Limb (tissue), 2 donors: Measurements from ENCODE around the gene SMC1B.
"Not testable (repeated sequence)": the region's sequence is repeated elsewhere in the genome, so short reads cannot be mapped to it uniquely, and the experiment has no call there.

Experiments used
- DNase-seq, 2 donors: peaks; one replicate each; pipeline ENCODE4 v3.0.0-alpha.2; 2016; ENCODE audit errors: extremely low spot score in 2 of 2

SMC1B gene

DNA sequence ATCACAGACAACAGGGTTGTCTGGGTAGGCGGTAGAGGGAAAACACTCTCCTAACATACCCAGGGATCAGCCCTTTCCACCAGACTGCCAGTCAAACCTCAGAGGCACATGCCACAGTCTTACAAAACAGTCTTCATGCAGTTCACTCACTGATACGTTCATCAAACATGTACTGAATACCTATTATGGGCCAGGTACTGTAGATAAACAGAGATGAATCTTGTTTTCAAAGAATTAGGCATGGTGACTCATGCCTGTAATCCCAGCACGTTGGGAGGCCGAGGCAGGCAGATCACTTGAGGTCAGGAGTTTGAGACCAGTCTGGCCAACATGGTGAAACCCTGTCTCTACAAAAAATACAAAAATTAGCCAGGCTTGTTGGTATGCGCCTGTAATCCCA is 60.6 kb downstream of the SMC1B start:
- DNase-seq, result not testable (repeated sequence)

DNA sequence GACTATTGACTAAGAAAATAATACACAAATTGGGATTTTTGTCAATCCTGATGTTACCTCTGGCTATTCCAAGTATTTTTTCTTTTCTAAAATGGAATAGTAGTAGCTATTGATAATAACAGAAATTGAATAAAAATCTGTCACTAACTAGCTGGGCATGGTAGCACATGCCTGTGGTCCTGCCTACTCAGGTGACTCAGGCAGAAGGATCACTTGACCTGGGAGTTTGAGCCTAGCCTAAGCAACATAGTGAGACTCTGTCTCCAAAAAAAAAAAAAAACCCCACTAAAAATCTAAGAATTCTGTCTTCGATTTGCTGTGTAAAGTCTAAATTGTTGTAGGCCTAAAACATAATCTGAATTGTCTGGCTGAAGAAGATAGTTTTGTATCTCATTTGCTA is 61.4 kb downstream of the SMC1B start:
- no peak for DNase-seq

DNA sequence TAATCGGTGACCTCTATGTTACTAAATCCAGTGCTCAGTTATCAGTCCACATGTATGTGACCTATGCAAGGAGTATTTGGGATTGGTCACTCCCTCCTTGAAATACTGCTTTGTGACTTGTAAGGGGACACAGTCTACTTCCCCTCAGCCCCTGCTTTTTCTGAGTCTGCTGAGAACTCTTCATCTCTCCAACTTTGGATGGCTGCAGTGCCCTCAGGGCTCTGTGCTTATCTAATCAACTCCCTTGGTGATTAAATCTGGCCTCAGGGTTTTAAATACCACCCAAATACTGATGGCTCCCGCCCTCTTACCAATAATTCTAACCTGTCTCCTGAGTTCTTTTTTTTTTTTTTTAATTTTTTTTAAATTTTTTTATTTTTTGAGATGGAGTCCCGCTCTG is 63.5 kb downstream of the SMC1B start:
- no peak for DNase-seq

- DNase-seq, result no peak
These were observed 69.1 kb downstream of the SMC1B start for GRCh38 chr22:45344334-45344733.

GRCh38 chr22:45343143-45343542 is 70.3 kb downstream of the SMC1B start:
- DNase-seq, result no peak

DNA sequence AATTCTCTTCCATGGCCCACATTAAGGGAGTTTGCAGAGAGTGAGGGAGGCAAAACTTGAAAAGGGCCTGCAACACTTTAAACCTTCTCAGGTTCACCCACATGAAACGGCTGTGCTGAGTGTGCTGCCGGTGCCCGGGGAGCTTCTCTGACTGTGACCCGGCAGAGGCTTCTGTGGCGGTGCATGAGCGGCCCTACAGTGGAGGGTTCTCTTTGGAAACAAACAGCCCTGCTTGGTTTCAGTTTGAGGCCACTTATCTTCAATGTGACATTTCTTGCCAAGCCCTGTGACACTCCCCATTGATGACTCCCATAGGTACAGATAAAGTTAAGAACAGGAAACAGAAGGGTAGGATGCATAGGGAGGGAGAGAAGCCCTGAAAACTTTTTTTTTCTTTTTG is 71.9 kb downstream of the SMC1B start:
- DNase-seq, result no peak

- no peak for DNase-seq
These were observed 73.1 kb downstream of the SMC1B start for GRCh38 chr22:45340323-45340722.

GRCh38 chr22:45338795-45339194 is 74.6 kb downstream of the SMC1B start:
- DNase-seq, result no peak

DNA sequence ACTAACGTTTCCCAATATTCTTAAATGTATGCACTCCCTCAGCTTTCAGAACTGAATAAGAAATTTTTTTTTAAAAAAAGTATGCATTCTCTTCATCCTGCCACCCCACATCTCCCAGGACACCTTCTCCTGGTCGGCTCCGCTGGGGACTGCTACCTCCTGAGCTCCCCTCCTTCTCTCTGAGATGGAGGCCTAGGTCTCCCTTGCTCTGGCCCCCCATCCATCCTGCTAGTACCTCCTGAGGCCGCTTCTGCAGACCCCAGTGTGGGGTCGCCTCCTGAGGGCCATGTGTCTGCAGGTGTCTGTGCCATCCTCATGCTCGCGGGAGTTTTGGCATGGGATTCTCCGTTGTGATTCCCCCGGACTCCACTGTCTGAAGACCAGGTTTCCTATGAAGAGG is 75.9 kb downstream of the SMC1B start:
- DNase-seq, result no peak

DNA sequence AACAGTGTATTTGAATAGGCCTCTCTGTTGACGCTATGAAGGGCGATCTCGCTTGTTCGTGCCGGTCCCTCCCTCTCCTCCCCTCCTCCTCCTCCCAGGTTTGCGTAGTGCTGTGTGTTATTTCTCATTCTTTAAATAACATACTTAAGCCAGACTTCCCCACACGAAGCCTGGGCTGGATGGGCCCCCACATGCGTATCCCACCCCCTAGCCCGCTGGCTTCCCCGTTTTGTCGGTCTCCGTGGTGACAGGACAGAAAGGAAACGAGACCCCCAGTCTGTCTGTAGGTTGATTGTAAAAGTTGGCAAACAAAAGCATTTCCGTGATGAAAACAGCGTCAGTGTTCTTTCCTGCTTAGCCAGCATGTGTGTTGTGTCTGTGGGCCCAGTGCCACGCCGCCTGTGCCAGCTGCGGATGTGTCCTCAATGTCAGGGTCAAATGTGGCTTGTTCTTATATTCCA is 76.4 kb downstream of the SMC1B start:
- DNase-seq, result peak; percentile 27 to 61

- no peak for DNase-seq
These were observed 77.4 kb downstream of the SMC1B start for GRCh38 chr22:45335854-45336522.

DNA sequence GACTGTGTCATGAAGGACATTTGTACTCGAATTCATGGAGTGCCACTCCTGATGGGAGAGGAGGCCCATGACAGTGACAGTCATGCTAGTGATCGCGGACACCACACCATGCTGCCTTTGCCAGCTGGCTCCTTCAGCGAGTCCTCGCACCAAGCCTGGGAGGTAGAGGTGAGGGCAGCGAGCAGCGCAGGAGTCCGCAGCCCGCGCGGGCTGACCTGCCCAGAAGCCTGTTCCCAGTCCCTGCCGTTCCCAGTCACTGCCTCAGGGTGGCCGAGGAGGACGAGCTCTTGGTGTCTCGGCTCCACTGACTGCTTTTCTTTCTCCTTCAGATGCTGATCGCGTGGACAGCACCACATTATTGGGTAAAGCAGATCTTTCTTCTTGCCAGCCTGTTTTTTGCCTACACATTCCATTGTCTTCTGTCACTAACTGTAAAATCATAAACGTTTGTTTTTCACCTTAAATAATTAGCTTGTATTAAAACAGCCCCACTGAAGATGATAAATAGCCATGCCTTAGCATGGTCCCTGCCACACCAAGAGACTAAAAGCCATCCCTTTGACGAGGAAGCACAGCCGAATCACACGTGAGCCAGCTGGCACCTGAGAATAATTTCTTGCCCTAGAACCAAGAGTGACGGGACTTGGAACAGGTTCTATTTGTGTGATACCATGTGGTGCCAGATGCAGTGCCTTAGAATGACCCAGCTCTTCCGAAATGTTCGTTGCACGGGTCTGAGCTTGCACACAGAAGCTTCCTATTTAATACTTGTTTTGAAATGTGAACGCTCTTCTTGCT is 78.2 kb downstream of the SMC1B start:
- peak in 1 of 2 donors; percentile 41 for DNase-seq

DNA sequence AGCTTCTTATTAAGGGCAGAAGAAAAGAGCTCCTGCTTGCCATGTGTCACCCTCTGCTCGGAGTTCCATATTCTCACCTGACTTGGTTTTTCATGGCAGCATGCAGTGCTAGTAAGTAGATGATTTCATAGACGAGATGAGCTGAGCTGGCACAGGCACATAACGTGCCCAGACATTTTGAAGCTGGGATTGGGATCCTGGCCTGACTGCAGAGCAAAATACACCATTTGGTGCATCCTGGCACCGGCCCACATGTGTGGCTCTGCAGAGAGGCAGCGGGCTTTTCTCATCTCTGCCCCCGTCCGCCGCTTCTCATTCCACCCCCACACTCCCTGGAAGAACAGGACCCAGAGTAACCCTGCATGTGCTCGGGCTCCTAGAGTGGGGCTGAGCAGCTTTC is 78.9 kb downstream of the SMC1B start:
- DNase-seq, result no peak

- no peak for DNase-seq
These were observed 79.3 kb downstream of the SMC1B start for GRCh38 chr22:45334068-45334467.

- no peak for DNase-seq
These were observed 81.4 kb downstream of the SMC1B start for GRCh38 chr22:45332001-45332400.

DNA sequence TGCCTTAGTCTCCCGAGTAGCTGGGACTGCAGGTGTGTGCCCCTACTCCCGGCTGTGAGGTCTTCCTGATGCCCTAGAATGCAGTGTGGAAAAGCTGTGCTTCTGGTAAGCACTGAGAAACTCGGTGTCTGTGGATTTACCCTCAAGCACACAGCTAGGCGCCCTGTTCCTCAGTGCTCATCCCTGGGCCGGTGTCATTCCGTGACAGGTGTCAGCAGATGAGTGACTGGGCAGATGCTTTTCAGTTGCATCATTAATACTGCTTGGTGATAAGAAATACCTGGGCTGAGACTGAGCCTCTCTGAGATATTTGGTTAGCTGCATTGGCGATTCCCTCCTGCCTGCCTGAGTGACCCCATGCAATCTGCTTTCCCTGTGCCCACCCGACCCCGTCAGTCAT is 81.9 kb downstream of the SMC1B start:
- no peak for DNase-seq

DNA sequence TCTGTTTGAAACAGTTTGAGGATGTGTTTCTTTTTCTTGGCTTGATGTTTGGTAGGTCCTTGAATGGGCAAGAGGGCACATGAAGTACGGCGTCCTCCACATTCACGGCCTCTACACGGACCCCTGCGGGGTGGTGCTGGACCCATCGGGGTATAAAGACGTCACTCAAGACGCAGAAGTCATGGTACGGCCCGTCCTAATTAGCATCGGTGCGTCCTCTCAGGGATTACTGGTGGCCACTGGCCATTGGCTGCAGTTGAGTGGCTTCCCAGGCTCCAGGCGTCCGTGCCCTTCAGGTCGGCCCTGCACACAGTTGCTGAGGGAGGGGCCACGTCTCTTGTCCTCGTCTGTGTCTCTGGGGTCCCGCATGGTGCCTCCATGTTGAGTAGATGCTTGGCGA is 82.9 kb downstream of the SMC1B start:
- DNase-seq, result no peak

GRCh38 chr22:45329530-45329936 is 83.9 kb downstream of the SMC1B start:
- peak in 1 of 2 donors; percentile 65 for DNase-seq

DNA sequence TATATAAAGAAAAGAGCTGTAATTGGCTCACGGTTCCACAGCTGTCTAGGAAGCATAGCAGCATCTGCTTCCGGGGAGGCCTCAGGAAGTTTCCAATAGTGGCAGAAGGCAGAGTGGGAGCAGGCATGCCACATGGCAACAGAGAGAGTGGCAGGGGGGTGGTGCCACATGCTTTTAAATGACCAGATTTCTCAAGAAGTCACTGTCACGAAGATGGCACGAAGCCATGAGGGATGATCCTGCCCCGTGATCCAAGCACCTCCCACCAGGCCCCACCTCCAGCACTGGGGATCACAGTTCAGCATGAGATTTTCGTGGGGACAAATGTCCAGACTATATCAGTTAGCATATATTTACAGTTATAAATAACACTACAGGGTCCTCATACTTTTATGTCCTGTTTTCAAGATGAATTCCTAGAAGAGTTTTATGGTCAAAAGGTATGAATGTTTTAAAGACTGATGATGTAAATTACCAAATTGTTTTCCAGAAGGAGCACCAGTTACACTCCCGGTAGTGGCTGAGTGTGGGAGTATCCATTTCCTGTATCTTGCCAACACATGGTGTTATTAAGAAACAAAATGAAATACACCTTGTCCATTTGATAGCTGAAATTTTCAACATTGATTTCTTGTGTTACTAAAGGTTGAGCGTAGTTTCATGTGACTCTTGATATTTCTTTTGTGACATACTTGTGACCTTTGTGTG is 84.4 kb downstream of the SMC1B start:
- no peak for DNase-seq

- not testable (repeated sequence) for DNase-seq
These were observed 85.1 kb downstream of the SMC1B start for GRCh38 chr22:45328261-45328660.

DNA sequence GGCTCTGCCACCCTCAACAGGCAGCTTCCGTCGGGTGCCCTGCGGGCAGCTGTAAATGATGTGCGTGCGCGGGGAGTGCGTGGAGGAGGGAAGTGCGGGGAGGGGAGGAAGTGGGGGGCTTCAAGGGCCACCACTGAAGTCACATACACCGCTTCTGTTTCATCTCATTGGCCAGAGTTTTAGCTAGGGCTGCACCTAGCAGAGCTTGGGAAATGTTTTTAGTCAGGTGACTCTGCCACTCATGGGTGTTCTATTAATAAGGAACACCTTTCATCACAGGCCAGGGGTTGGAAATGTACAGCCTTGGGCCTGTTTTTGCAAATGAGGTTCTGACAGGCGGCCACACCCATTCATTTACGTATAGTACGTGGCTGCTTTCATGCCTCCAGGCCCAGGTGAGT is 89.1 kb downstream of the SMC1B start:
- no peak for DNase-seq

DNA sequence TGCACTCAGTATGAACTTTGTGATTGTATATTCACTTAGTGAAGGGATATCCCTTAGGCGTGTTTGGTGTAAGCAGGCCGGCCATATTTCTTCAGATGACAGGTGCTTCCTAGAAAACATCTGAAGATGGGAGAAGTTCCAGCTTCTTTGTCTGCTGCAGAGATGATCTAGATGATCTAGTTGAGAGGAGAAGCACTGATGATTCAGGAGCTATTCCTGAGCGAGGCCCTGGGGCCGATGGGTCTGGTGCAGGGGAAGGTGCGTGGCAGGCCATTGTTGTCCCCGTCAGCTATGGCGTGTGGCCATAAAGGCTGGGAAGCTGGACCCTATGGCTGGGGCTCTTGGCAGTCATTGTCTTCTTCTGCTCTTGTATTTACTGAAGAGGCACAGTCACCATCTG is 89.7 kb downstream of the SMC1B start:
- DNase-seq, result no peak
